D341Med (cell line): ENCODE measurements around the gene RGS12.
"Not testable (repeated sequence)": the region's sequence is repeated elsewhere in the genome, so short reads cannot be mapped to it uniquely, and the experiment has no call there.

Experiments
- DNase-seq: peaks from one replicate; pipeline ENCODE4 v3.0.0; 2012; ENCODE audit warnings: low spot score

Gene RGS12

GRCh38 chr4:3296651-3297050, 3.8 kb downstream of the RGS12 start:
- no peak for DNase-seq

DNA sequence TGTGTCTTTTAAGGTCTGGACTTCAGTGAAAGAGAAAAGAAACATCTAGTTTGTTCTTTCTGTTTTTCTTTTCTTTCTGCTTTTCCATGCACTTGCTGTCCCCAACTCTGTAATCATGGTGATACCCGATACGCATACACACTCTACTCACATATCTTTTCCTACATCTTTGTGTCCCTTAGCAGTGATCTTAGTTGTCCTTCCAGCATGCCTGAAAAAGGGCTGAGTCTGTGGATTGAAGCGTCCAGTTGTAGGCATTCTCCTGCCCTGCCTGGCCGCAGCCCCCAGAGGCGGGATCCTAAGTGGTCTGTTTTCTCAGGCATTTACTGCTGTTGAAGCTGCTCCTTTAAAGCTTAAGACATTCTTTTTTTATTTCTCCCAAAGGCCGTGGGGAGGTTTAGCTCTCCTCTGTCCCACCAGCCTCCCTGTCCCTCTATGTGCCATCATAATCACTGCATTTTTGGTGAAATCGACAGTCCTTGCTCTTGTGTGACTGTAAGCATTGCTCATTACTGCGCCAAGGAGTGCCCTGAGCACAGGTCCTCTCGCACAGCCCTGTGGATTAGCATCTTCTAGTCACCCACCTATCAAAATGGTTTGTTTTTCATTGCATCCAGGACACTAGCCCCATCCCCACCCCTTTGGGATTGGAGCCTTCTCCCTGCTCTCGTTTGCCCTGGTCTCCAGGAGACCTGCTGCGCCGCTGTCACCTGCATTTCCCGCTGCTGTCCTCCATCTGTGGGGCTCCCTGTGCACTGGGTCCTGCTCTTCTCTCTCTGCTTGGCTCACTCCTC, 4.4 kb downstream of the RGS12 start:
- no peak for DNase-seq

DNA sequence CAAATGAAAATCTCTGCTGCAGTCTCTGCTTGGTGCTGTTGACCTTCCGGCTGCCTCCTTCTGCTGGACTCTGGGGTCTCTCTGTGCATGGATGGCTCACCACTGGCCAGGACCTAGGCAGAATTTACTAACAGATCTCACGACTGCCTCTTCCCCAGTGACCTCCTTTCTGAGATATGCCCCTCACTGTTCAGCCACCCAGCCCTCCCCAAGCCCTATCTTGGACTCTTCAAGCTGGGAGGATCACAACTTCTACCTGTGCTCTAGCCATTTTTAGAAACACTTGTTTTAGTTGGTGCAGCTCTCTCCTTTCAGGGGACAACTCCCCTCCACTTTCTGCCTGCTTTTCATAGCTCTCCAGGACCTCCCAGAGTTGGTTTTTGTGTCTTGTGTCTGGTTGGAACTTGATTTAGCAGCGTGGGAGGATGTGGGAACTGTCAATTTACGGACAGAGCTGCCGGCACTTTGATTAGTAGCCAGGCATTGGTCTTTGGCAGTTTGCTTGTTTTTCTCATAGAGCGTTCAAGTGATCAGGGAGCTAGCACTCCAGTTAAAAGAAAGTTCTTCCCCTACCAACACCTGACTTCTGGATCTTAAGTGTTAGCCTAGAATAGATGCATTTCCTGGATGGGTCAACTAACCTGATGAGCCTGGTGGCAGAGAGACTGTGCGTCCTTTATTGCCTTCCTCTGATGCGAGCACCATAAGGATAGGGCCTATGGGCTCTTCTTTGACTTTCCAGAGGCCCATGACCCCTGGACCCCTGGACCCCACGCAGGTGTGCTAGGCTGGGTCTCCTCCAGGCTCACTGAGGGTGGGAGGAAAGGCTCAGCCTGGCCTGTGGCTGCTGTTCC, 6.5 kb downstream of the RGS12 start:
- DNase-seq: no peak

DNA sequence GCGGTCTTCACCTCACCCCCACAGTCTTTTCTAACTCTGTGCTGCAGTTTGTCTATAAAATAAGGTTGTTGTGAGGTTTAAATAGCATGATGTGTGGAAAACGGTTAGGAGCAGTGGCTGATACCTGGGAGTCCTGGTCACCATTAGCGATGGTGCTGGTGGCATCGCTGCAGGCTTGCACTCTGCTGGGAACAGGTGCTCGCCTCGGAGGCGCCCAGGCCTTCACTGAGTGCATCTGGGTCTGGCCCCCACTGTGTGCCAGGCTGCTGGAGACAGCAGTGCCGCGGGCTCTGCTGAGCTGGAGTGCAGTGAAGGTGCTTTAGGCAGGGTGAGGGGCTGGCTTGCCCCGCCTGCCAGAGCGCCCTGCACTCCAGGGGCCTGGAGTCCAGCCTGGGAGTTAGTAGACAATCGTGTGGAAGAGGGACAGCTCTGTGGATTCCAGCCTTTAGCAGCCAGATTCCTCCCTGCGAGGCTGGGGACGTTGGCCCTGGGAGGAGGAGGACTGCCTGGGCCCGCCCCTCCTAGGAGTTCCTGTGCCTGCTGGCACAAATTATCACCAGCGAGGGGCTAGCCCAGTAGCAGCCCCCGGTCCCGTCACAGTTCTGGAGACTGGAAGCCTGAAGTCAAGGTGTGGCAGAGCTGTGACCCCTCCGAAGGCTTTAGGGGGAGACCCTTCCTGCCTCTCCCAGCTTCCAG, 7.3 kb downstream of the RGS12 start:
- no peak for DNase-seq

DNA sequence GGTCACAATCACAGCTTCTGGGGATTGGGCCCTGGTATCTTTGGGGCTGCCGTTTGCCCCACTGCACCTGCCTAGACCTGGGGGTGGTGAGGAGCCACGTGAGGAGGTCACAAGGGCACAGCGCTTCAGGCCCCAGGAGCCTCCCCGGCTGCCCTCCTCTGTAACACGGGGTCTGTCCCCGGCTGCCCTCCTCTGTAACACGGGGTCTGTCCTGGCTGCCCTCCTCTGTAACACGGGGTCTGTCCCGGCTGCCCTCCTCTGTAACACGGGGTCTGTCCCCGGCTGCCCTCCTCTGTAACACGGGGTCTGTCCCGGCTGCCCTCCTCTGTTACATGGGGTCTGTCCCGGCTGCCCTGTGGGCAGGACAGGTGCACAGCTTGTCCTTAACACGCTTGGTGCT, 8.1 kb downstream of the RGS12 start:
- not testable (repeated sequence) for DNase-seq

- DNase-seq: no peak
Observed at GRCh38 chr4:3301450-3302172, 8.8 kb downstream of the RGS12 start.

GRCh38 chr4:3302173-3302785, 9.5 kb downstream of the RGS12 start:
- no peak for DNase-seq

DNA sequence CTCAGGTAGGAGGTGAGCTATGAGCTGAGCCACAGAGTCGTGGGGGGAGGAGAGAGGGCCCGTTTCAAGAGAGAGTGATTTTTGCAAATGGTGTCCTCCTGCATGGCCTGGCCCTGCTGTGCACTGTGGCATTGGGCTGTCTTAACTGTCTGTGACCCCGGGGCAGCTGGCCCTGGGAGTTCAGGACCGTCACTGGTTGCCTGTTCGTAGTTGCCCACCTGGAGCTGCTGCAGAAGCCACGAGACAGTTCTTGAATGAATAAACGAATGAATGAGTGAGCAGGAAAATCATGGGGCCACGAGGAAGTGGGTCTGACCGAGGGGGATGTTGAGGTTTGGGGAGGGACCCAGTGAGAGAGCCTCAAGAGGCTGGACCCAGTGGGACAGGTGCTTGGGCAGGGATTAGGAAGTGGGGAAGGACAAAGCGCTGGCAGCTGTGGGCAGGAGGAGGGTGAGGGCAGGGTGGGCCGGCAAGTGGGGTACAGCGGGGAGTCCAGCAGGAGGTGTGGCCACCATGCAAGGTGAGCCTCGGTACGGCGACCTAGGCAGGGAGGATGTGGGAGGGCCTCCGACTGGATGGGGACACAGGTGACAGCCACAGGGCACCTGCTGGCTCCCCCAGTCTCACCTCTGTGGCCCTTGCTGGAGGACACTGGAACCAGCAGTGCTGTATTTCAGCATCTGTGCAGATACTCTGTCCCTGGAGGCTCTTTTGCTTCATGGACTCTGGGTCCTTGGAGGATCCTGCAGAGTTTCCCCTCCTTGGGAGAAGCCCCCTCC, 10.2 kb downstream of the RGS12 start:
- DNase-seq: no peak

GRCh38 chr4:3303565-3303824, 10.7 kb downstream of the RGS12 start:
- DNase-seq: no peak

DNA sequence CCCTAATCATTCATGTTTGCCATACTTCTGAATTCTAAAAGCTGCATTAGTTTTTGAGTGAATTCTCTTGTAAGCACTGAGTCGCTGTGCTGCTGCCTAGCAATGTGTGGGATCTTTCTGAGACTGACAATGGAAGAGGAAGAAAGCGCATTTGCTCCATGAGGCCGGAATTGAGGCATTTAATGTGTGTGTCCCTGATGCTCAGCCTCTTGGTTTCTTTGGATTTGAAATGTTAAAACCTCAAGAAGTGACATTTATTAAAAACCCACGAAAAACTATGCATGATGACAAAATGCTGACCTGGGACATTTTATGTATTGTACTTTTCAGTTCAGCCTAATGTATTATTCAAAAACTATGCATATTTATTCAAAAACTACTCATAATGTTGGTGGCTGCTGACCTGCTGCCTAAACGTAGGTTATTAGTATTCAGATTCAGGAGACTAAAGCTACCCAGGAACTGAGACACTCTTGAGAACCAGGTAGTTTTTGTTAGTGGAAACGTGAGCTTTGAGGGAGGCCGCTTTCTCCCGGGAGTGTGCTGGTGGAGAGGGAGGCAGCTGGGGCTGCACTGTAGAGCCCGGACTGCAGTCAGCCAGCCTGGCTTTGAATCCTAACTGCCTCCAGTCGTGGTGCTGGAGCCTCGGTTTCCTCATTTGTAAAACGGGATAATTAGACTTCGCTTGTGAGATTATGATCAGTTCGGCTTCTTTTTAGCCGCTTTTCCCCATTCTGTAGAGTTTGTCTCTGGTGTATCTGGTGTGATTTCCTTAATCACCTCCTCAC, 11.3 kb downstream of the RGS12 start:
- DNase-seq: no peak

GRCh38 chr4:3304831-3305609, 12.2 kb downstream of the RGS12 start:
- no peak for DNase-seq

DNA sequence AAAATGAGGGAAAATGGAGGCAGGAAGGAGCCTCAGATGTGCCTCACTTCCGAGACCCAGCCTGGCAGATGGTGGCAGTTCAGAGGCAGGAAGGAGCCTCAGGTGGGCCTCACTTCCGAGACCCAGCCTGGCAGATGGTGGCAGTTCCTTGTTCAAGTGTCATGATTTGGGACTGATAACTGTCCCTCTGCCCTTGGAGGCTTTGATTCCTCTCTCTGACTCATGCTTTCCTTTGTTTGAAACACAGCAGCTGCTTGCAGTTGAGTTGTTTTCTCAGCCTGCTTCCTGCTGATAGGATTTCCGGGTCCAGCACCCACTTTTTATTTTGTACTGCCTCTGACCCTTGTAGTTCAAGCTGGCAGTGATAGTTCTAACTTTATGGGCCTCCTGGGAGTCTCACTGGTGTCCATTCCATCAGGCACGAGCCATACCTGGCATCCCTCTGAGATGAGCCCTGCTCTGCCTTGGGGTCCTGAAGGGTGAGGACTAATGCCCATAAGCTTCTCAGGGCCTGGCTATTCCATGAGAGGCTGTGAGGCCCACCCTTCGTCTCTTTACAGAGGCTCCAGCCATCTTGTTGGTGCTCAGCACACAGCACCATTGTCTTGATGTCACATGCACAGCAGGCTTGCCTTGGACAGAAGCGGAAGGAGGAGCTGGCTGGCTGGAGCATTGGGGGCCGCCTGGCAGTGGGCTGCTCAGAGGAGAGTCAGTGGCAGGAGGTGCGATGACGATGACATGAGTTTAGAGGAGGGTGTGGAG, 13.0 kb downstream of the RGS12 start:
- no peak for DNase-seq

DNA sequence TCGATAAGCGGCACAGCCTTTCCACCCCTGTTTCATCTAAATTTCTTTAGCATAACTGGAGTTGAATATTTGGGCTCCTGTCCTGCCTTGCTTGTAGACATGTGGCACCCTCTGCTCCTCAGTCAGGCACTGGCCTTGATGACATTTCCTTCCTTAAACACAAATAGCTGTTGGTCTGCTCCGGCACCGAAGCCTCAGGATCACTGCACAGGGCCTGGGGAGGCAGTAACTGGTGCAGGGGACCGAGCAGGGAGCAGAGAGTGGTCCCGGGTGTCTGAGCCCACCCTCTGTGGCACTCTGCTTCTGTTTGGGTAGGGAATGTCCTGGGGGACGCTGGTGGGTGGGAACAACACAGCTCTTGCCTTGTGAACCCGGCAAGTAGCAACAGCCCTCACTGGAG, 13.6 kb downstream of the RGS12 start:
- no peak for DNase-seq

GRCh38 chr4:3307060-3307459, 14.2 kb downstream of the RGS12 start:
- no peak for DNase-seq

GRCh38 chr4:3307486-3307885, 14.7 kb downstream of the RGS12 start:
- no peak for DNase-seq

- DNase-seq: no peak
Observed at GRCh38 chr4:3307891-3308575, 15.2 kb downstream of the RGS12 start.

GRCh38 chr4:3308691-3309090, 15.9 kb downstream of the RGS12 start:
- no peak for DNase-seq
